NOMO-1 (cell line): Measurements from ENCODE around the gene IPPK.

Source experiments
- DNase-seq, 2 experiments: peaks; one replicate each; lab custom pipeline; 2025; ENCODE audit not compliant: unreplicated experiment in 2 of 2; lab: John Stamatoyannopoulos, UW

Gene IPPK, protein sequence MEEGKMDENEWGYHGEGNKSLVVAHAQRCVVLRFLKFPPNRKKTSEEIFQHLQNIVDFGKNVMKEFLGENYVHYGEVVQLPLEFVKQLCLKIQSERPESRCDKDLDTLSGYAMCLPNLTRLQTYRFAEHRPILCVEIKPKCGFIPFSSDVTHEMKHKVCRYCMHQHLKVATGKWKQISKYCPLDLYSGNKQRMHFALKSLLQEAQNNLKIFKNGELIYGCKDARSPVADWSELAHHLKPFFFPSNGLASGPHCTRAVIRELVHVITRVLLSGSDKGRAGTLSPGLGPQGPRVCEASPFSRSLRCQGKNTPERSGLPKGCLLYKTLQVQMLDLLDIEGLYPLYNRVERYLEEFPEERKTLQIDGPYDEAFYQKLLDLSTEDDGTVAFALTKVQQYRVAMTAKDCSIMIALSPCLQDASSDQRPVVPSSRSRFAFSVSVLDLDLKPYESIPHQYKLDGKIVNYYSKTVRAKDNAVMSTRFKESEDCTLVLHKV

GRCh38 chr9:92669890-92670708, at the start of gene IPPK:
TSS of gene IPPK (minus strand) at chr9:92670131. CDS start at chr9:92669988, 143 bp downstream.
- peak; percentile 96 to 97 for DNase-seq

DNA sequence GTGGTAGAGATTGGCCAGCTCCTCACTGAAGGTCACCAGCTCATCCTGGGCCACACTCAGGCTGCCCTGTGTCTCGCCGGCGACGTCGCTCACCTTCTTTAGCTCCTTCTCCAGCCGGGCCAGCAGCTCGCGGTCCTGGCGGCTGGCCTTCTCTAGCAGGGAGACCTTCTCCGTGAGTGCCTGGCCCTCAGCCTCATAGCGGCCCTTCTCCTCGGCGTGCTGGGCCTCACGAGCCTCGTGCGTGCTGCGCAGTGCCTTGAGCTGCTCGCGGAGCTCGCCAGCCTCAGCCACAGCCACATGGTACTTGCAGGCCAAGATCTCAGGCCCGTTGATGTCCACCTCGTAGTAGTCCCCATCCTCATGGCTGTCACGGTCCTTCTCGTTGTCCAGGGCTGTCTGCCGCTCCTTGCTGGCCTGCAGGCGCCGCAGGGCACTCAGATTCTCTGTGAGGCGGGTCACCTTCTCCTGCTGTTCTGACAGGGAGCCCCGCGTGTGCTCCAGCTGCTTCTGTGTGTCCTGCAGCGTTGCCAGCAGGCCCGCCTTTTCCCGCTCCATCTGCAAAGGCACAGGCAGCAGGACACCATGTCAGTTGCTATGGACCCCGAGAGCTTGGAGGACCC, 49.2 kb upstream of the IPPK start:
- no peak for DNase-seq

- no peak for DNase-seq
These were observed 48.4 kb upstream of the IPPK start for GRCh38 chr9:92718086-92719001.

DNA sequence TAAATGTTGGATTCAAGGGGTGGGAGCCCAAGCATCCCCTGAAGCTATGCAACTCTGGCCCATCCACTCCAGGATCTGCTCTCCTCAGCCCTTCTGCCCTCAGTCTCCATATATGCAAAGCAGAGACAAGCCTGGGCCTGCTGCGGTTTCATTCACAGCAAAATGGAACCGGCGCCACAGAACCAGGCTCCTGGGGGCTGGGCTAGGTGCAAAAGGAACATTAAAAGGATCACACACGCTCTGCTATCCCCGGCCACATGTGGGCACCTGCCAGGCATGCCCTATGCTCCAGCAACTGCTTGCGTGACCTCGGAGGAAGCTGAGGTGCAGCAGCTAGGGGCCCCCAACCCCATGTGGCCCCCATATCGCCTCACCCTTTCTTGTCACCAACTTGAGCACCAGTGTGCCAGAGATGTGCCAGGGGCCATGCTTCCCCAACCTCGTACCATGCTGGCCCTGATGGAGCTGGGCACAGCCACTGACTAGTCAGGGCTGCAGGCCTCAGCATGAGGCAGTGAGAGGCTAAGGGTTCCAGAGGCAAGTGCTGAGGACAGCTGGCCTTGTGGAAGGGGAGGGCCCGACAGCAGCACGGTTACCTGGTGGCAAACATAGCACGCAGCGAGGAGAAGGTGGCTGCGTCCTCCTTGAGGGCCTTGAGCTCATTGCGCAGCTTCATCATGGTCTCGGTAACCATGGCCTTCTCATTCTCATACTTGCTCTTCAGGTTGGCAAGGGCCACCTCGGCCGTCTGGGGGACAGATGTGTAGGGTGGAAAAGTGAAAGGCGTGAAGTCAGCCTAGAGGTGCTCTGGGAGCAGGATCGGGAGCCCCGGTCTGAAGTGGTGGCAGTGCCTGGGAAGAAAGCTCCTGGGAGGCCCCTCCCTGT, 47.5 kb upstream of the IPPK start:
- DNase-seq: no peak

GRCh38 chr9:92716557-92716956, 46.6 kb upstream of the IPPK start:
- DNase-seq: peak in 1 of 2 experiments; percentile 9

GRCh38 chr9:92715488-92716231, 45.7 kb upstream of the IPPK start:
- no peak for DNase-seq

GRCh38 chr9:92714787-92715487, 45.0 kb upstream of the IPPK start:
- DNase-seq: no peak

DNA sequence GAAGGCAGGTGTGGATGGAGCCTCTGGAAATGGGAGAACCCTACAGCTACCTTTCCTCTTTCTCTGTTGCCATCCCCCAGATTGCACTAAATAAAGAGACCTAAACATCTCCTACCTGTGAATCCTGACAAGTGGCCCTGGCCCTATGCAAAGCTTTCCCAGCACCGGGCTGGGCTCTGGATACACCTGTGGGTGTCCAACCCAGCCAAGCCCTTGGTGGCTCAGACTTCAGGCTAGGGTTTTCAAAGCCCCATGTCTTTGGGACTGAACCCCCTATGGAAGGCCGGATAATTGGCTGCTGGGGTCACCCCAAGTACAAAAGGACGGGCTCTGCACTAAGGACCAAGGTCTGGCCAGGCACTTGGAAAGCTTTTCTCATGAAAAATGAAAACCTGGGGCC, 44.1 kb upstream of the IPPK start:
- no peak for DNase-seq

DNA sequence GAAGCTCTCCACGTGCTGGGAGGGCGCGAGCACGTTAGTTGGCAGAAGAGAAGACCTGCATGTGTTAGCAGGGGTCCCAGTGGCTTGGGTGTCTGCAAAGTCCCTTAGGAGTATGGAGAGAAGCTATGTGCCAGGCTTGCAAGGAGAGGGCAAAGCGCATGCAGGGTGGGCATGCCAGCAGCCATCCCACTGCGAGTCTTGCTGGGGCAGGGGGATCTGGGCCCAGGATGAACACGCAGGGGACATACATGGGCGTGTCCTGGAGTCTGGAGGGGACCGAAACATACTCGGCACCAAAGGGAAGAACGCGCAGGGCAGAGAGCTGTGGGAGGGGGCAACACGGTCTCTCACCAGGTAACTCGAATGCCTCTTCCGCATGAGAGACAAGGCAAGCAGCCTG, 43.6 kb upstream of the IPPK start:
- no peak for DNase-seq

- DNase-seq: no peak
These were observed 42.8 kb upstream of the IPPK start for GRCh38 chr9:92712767-92713166.

- DNase-seq: peak in 1 of 2 experiments; percentile 58
These were observed 41.9 kb upstream of the IPPK start for GRCh38 chr9:92711844-92712243.

DNA sequence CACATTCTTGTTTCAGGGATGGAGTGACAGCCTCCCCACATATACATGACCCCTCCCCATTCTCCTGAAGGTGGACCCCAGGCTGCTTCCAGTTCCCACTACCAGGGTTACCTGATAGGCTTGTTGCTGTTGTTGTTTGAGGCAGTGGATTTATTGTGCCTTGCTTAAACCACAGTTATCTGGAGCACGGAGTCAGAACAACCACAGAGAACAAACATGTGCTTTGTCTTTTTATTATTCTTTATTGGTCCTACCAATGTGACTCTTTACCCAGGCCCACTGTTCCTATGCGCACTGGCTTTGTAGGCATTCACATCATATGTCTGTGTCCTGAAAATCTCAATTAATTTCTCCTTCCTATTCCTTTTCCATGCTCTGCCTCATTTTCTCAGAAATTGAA, 41.2 kb upstream of the IPPK start:
- no peak for DNase-seq

GRCh38 chr9:92710368-92710767, 40.4 kb upstream of the IPPK start:
- DNase-seq: no peak

DNA sequence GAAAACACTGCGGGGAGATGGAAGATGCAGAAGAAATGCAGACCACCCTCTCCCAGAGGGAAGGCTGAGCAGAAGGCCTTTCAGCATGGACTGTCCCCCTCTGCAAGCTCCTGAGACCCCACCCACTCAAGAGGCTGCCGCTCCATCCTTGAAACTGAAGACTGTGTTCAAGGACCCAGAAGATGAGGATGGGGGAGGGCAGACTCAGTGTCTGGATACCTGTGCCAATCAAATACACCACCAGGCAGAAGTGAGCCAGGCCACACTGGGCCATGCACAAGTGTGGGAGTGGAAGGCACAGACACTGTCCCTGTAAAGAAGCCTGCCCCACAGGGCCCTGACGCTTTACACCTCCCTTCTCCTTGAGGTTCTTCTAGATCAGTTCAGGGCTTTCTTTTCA, 40.0 kb upstream of the IPPK start:
- no peak for DNase-seq

DNA sequence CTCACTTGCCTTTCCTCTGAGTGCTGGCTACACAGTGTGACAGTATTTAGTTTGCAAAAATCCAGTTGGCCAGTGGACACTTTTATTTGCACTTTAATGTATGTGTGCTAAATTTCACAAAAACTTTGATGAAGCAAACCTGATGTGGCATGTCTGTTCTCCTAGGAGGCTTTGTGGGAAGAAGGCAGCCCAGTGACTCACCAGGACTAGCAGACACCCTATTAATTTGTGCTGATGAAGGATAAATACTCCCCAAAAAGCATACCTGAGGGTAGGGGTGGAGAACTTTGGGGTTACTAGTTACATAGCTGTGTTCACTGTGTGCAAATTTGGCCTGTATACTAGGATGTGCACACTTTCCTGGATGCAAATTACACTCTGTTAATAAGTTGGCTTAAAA, 39.3 kb upstream of the IPPK start:
- no peak for DNase-seq

GRCh38 chr9:92707530-92707929, 37.6 kb upstream of the IPPK start:
- no peak for DNase-seq

GRCh38 chr9:92706218-92706940, 36.4 kb upstream of the IPPK start:
- DNase-seq: peak in 1 of 2 experiments; percentile 3
